Left ventricle myocardium inferior (tissue), 1 donor: ENCODE measurements around the gene SLC22A17. TPM values are rescaled to one million over a fixed set of nuclear protein-coding genes. Genes with fewer than 3 reads are reported as not detected.

Experiments used
- DNase-seq: peaks from one replicate; pipeline ENCODE4 v3.0.0-alpha.2; 2020
- H3K27ac ChIP-seq: fragments of 200-600 bp; replicated peaks from 2 replicates; pipeline ENCODE4 v1.8.0; 2021
- H3K27me3 ChIP-seq: fragments of 200-600 bp; 2 replicates; pipeline ENCODE4 v1.8.0; 2021; ENCODE audit warnings: low read depth
- H3K36me3 ChIP-seq: fragments of 200-600 bp; 2 replicates; pipeline ENCODE4 v1.8.0; 2021
- H3K4me1 ChIP-seq: fragments of 200-600 bp; 2 replicates; pipeline ENCODE4 v1.8.0; 2021
- H3K4me3 ChIP-seq: fragments of 200-600 bp; 2 replicates; pipeline ENCODE4 v1.8.0; 2021; ENCODE audit warnings: mild to moderate bottlenecking, moderate library complexity
- H3K9me3 ChIP-seq: fragments of 200-600 bp; replicated peaks from 2 replicates; pipeline ENCODE4 v1.8.0; 2021
- CTCF ChIP-seq: fragments of 200-600 bp; IDR thresholded peaks from 2 replicates; pipeline ENCODE4 v1.8.0; 2021; ENCODE audit warnings: antibody characterized with exemption, mild to moderate bottlenecking, borderline replicate concordance
- intact Hi-C: fragments of 100-400 bp; cut with micrococcal nuclease; formaldehyde crosslinking; loops from one replicate; pipeline ENCODE4 v1.11.0; 2022
- total RNA-seq: library from RNA; stranded (reverse); fragmentation: NEBNext Ultra II Directional; extraction: Animal tissue kit (Norgen Biotek cat#: 25700); gene quantifications from one replicate; pipeline ENCODE4 v1.2.1, GENCODE V29; 2021
- donor health status: DM: no; HTN: yes; CAD: no; lungs with severe emphysema.

Gene SLC22A17
- total RNA-seq, 1 donor from 2014 or later, result 9.7 TPM

- no peak for DNase-seq
- H3K27me3 ChIP-seq, result peaks cover 27% of the 10 kb centered on the region
- intact Hi-C loops, result no loop called here
- peak overlapping the region; percentile 90 for H3K27ac ChIP-seq
- H3K36me3 ChIP-seq, result no peaks in the 10 kb centered on the region
- H3K9me3 ChIP-seq, result no peaks in the 10 kb centered on the region
- TF ChIP-seq CTCF, result no peak
- H3K4me3 ChIP-seq, result peak overlapping the region; percentile 72
- peaks cover 36% of the 10 kb centered on the region for H3K4me1 ChIP-seq
Measured at GRCh38 chr14:23364164-23365035, 11.7 kb upstream of the SLC22A17 start.

GRCh38 chr14:23362200-23362599 is 9.5 kb upstream of the SLC22A17 start:
- no peak overlapping the region for H3K4me3 ChIP-seq
- no peaks in the 10 kb centered on the region for H3K36me3 ChIP-seq
- H3K4me1 ChIP-seq, result peaks cover 46% of the 10 kb centered on the region
- no peaks in the 10 kb centered on the region for H3K9me3 ChIP-seq
- H3K27me3 ChIP-seq, result peaks cover 27% of the 10 kb centered on the region
- no peak overlapping the region for H3K27ac ChIP-seq
- TF ChIP-seq CTCF, result peak; percentile 15
- DNase-seq, result no peak
- intact Hi-C loops, result no loop called here

GRCh38 chr14:23361763-23362162 is 9.1 kb upstream of the SLC22A17 start:
- DNase-seq, result no peak
- intact Hi-C loops, result no loop called here
- Histone ChIP-seq H3K27ac (peak overlapping the region; percentile 36), H3K4me3 (no peak overlapping the region), H3K9me3 (no peaks in the 10 kb centered on the region), H3K4me1 (peaks cover 45% of the 10 kb centered on the region), H3K36me3 (no peaks in the 10 kb centered on the region), H3K27me3 (peaks cover 27% of the 10 kb centered on the region)
- no peak for TF ChIP-seq CTCF

- Histone ChIP-seq H3K27ac (no peak overlapping the region), H3K36me3 (no peaks in the 10 kb centered on the region), H3K4me3 (no peak overlapping the region), H3K27me3 (peaks cover 27% of the 10 kb centered on the region), H3K9me3 (no peaks in the 10 kb centered on the region), H3K4me1 (peaks cover 41% of the 10 kb centered on the region)
- no peak for TF ChIP-seq CTCF
- DNase-seq, result no peak
- intact Hi-C loops, result no loop called here
Measured at GRCh38 chr14:23361320-23361719, 8.6 kb upstream of the SLC22A17 start.

GRCh38 chr14:23360496-23360895 is 7.8 kb upstream of the SLC22A17 start:
- Histone ChIP-seq H3K9me3 (no peaks in the 10 kb centered on the region), H3K27ac (peak overlapping the region; percentile 5), H3K36me3 (no peaks in the 10 kb centered on the region), H3K4me1 (peaks cover 34% of the 10 kb centered on the region), H3K27me3 (peaks cover 21% of the 10 kb centered on the region), H3K4me3 (no peak overlapping the region)
- TF ChIP-seq CTCF, result peak; percentile 42
- DNase-seq, result no peak
- intact Hi-C loops, result no loop called here
